GM23248 (cell line): ENCODE data around the gene ACTL6A. TPM values are rescaled to one million over a fixed set of nuclear protein-coding genes. Genes with fewer than 3 reads are reported as not detected.
A peak's percentile ranks its signal among the peaks of the same experiment; 100 is the strongest.

Experiments
- DNase-seq: peaks from one replicate; pipeline ENCODE4 v3.0.0-alpha.2; 2015
- H2AFZ ChIP-seq: fragments of 200-600 bp; sonication (generic); 2 replicates; pipeline ENCODE4 v1.6.1; 2016; ENCODE audit warnings: antibody characterized with exemption
- H3F3A ChIP-seq: fragments of 200-600 bp; sonication (generic); 2 replicates; pipeline ENCODE4 v1.6.1; 2016; ENCODE audit warnings: mild to moderate bottlenecking, antibody characterized with exemption, mixed run types; ENCODE audit not compliant: insufficient read depth
- H3K27ac ChIP-seq: fragments of 200-600 bp; sonication (generic); 2 replicates; pipeline ENCODE4 v1.5.1; 2016; ENCODE audit warnings: mild to moderate bottlenecking
- H3K27me3 ChIP-seq: fragments of 200-600 bp; sonication (generic); replicated peaks from 2 replicates; pipeline ENCODE4 v1.6.1; 2016; ENCODE audit warnings: mild to moderate bottlenecking; ENCODE audit not compliant: insufficient read depth
- H3K36me3 ChIP-seq: fragments of 200-600 bp; sonication (generic); 2 replicates; pipeline ENCODE4 v1.6.1; 2016; ENCODE audit warnings: low read depth, mild to moderate bottlenecking
- H3K4me1 ChIP-seq: fragments of 200-600 bp; sonication (generic); 2 replicates; pipeline ENCODE4 v1.6.1; 2016; ENCODE audit warnings: mild to moderate bottlenecking; ENCODE audit not compliant: insufficient read depth
- H3K4me2 ChIP-seq: fragments of 200-600 bp; sonication (generic); one replicate; pipeline ENCODE4 v1.6.1; 2016; ENCODE audit warnings: mild to moderate bottlenecking; ENCODE audit not compliant: unreplicated experiment
- H3K4me3 ChIP-seq: fragments of 200-600 bp; sonication (generic); 2 replicates; pipeline ENCODE4 v1.5.1; 2016; ENCODE audit warnings: mild to moderate bottlenecking
- H3K79me2 ChIP-seq: fragments of 200-600 bp; sonication (generic); 2 replicates; pipeline ENCODE4 v1.6.1; 2016; ENCODE audit warnings: mild to moderate bottlenecking; ENCODE audit not compliant: insufficient read depth
- H3K9ac ChIP-seq: fragments of 200-600 bp; sonication (generic); 2 replicates; pipeline ENCODE4 v1.6.1; 2016; ENCODE audit warnings: mild to moderate bottlenecking
- H3K9me2 ChIP-seq: fragments of 200-600 bp; sonication (generic); 2 replicates; pipeline ENCODE4 v1.6.1; 2016; ENCODE audit warnings: mixed run types, mild to moderate bottlenecking, moderate library complexity; ENCODE audit not compliant: insufficient read depth
- H3K9me3 ChIP-seq: fragments of 200-600 bp; sonication (generic); one replicate; pipeline ENCODE4 v1.6.1; 2017; ENCODE audit warnings: low read depth
- H4K20me1 ChIP-seq: fragments of 200-600 bp; sonication (generic); 2 replicates; pipeline ENCODE4 v1.6.0; 2016; ENCODE audit not compliant: insufficient read depth
- EZH2 ChIP-seq: fragments of 200-600 bp; sonication (generic); IDR thresholded peaks from 2 replicates; pipeline ENCODE4 v1.6.1; 2018; ENCODE audit warnings: antibody characterized with exemption, mild to moderate bottlenecking; ENCODE audit not compliant: insufficient read depth, poor library complexity, severe bottlenecking
- EZH2phosphoT487 ChIP-seq: fragments of 200-600 bp; sonication (generic); IDR thresholded peaks from 2 replicates; pipeline ENCODE4 v1.6.1; 2018; ENCODE audit warnings: antibody characterized with exemption, moderate library complexity, mild to moderate bottlenecking, low read depth; ENCODE audit not compliant: insufficient read depth
- WGBS, 2 experiments: methylation state at CpG; one replicate each; pipeline ENCODE4 v1.1.6; 2015 to 2017; ENCODE audit warnings: low lambda C conversion rate in 2 of 2, low coverage in 1 of 2; ENCODE audit errors: missing lambda C conversion rate in 2 of 2; 5-methylcytosine and 5-hydroxymethylcytosine counted together
- in situ Hi-C: fragments of 300-500 bp; cut with MboI; formaldehyde crosslinking; loops from 2 replicates; pipeline ENCODE4 v1.15.0; 2020
- polyA plus RNA-seq: library from polyadenylated mRNA; unstranded; fragments of >200 nt; fragmentation: Nextera tagmentation; extraction: Ambion mirVana; gene quantifications from 2 replicates; pipeline ENCODE4 v1.2.1, GENCODE V29; 2016
- total RNA-seq: library from RNA; depleted of rRNA; stranded (reverse); fragments of >200 nt; shearing (Covaris generic); gene quantifications from 2 replicates; pipeline ENCODE4 v1.2.3, GENCODE V29; 2014

ACTL6A gene
- total and polyA plus RNA-seq, 2 experiments from 2014 or later, result 82.9 to 98.6 TPM

- Histone ChIP-seq H3K4me2 (peak within 1 kb of the TSS; percentile 98), H3K9me3 (no peaks in the 10 kb centered on the region), H3K27me3 (no peaks in the 10 kb centered on the region), H2AFZ (peak within 1 kb of the TSS; percentile 98), H3K4me1 (peaks cover 13% of the 10 kb centered on the region), H3K79me2 (peaks cover 97% of the 10 kb centered on the region), H3K4me3 (peak within 1 kb of the TSS; percentile 99), H3K27ac (peak within 1 kb of the TSS; percentile 92), H3K9me2 (no peaks in the 10 kb centered on the region), H4K20me1 (no peaks in the 10 kb centered on the region), H3K36me3 (peaks cover 25% of the 10 kb centered on the region), H3K9ac (peak within 1 kb of the TSS; percentile 98), H3F3A (no peaks in the 10 kb centered on the region)
- in situ Hi-C loops, result no loop called here
- peak; percentile 99 for DNase-seq
- TF ChIP-seq EZH2phosphoT487 (no peak), EZH2 (no peak)
- WGBS, 2 experiments, result 1% methylated on average over 44 to 45 of the region's 45 CpGs
These were observed 41.8 kb downstream of the ACTL6A start, which contains the start of the genes MRPL47 and NDUFB5 for GRCh38 chr3:179604321-179605078. Gene MRPL47, minus strand, starts transcription at chr3:179604638. Its CDS starts 14 bp downstream, at chr3:179604624. Gene NDUFB5, plus strand, starts transcription at chr3:179604794. Its CDS starts 22 bp downstream, at chr3:179604816.

- no peak for DNase-seq
- peaks cover 98% of the 10 kb centered on the region for H3K79me2 ChIP-seq
These were observed 43.9 kb downstream of the ACTL6A start for GRCh38 chr3:179606534-179607085.

GRCh38 chr3:179608931-179609720 is 46.4 kb downstream of the ACTL6A start:
- no peak for DNase-seq
- Histone ChIP-seq H3K9me3 (no peaks in the 10 kb centered on the region), H3K27ac (no peak overlapping the region), H3K27me3 (no peaks in the 10 kb centered on the region), H3K4me1 (peaks cover 15% of the 10 kb centered on the region), H3K79me2 (peaks cover 80% of the 10 kb centered on the region), H3K9ac (no peak overlapping the region), H3F3A (peaks cover 13% of the 10 kb centered on the region), H3K9me2 (no peaks in the 10 kb centered on the region), H3K4me3 (no peak overlapping the region), H3K36me3 (0 out of 2 replicates have a peak, but pooled peaks cover 3% of the 10 kb centered on the region), H3K4me2 (no peak overlapping the region), H2AFZ (no peak overlapping the region), H4K20me1 (no peaks in the 10 kb centered on the region)
- in situ Hi-C loops, result no loop called here
- 86 to 91% methylated on average over 6 of the region's 6 CpGs for WGBS, 2 experiments
- TF ChIP-seq EZH2phosphoT487 (no peak), EZH2 (no peak)

More at GRCh38 chr3:179606534-179607085, 43.9 kb downstream of the ACTL6A start:
- in situ Hi-C loops, result no loop called here
- Histone ChIP-seq H4K20me1 (no peaks in the 10 kb centered on the region), H3F3A (no peaks in the 10 kb centered on the region), H3K36me3 (peaks cover 7% of the 10 kb centered on the region), H3K4me1 (peaks cover 13% of the 10 kb centered on the region), H3K9me2 (no peaks in the 10 kb centered on the region), H3K4me2 (no peak overlapping the region), H3K9me3 (no peaks in the 10 kb centered on the region), H3K4me3 (no peak overlapping the region), H2AFZ (no peak overlapping the region), H3K27ac (no peak overlapping the region), H3K27me3 (no peaks in the 10 kb centered on the region), H3K9ac (no peak overlapping the region)
- WGBS, 2 experiments, result 84 to 88% methylated on average over 4 of the region's 4 CpGs
- TF ChIP-seq EZH2phosphoT487 (no peak), EZH2 (no peak)

GRCh38 chr3:179610066-179610465 is 47.3 kb downstream of the ACTL6A start:
- H4K20me1 ChIP-seq, result no peaks in the 10 kb centered on the region
- TF ChIP-seq EZH2 (no peak), EZH2phosphoT487 (no peak)
- H3K79me2 ChIP-seq, result peaks cover 73% of the 10 kb centered on the region
- H3K4me1 ChIP-seq, result peaks cover 22% of the 10 kb centered on the region
- 96 to 97% methylated on average over 4 of the region's 4 CpGs for WGBS, 2 experiments
- H3F3A ChIP-seq, result peaks cover 19% of the 10 kb centered on the region
- no peak overlapping the region for H3K27ac ChIP-seq
- no peak overlapping the region for H3K4me2 ChIP-seq
- no peak overlapping the region for H3K4me3 ChIP-seq
- H3K27me3 ChIP-seq, result no peaks in the 10 kb centered on the region
- 0 out of 2 replicates have a peak, but pooled peaks cover 3% of the 10 kb centered on the region for H3K36me3 ChIP-seq
- no peaks in the 10 kb centered on the region for H3K9me3 ChIP-seq
- in situ Hi-C loops, result no loop called here
- no peak overlapping the region for H3K9ac ChIP-seq
- no peak for DNase-seq
- no peaks in the 10 kb centered on the region for H3K9me2 ChIP-seq
- H2AFZ ChIP-seq, result no peak overlapping the region
